ENCODE results near the gene GPR157.

DNA sequence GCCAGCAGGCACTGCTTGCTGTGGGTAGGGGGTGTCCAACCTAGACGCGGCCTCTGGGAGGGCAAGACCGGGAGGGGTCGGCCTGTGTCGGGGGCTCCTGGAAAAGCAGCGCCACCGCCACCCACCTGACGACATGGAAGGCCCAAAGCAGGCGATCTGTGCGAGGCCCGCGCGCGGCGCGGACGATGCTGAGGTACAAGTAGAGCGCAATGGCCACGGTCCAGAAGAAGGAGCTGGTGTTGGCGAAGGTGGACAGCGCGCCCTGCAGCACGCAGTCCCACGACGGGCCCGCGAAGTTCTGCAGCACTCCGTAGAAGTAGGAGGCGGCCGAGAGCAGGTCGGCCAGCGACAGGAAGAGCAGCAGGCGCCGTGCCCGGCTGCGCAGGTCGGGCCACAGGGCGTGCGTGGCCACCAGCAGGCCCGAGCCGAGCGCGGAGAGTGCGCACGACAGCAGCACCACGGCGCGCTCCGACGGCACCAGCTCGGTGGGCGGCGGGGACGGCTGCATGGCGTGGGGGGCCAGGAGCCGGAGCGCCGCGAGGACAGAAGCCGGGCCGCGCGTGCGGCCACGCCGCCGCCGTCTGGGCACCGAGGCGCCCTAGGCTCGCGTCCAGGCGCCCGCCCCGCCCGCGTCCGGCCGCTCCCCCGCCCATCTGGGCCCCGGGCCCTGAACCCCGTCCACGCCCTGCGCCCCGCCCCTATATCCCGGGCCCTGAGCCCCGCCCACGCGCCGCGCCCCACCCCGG lies at the start of gene GPR157:
- TF ChIP-seq, protein P1, sequence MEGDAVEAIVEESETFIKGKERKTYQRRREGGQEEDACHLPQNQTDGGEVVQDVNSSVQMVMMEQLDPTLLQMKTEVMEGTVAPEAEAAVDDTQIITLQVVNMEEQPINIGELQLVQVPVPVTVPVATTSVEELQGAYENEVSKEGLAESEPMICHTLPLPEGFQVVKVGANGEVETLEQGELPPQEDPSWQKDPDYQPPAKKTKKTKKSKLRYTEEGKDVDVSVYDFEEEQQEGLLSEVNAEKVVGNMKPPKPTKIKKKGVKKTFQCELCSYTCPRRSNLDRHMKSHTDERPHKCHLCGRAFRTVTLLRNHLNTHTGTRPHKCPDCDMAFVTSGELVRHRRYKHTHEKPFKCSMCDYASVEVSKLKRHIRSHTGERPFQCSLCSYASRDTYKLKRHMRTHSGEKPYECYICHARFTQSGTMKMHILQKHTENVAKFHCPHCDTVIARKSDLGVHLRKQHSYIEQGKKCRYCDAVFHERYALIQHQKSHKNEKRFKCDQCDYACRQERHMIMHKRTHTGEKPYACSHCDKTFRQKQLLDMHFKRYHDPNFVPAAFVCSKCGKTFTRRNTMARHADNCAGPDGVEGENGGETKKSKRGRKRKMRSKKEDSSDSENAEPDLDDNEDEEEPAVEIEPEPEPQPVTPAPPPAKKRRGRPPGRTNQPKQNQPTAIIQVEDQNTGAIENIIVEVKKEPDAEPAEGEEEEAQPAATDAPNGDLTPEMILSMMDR (IDR thresholded peaks at IDR 0.05), result peak in 4 of 7 experiments; percentile 16 to 32 (median 26)
- TF ChIP-seq POLR2A (IDR thresholded peaks at IDR 0.05), result peak; percentile 51 to 83 (median 52)

Measured in body of pancreas (tissue), 4 donors.